LNCaP clone FGC (cell line): Measurements from ENCODE around the gene B4GALT4.
"Not testable (repeated sequence)": the region's sequence is repeated elsewhere in the genome, so short reads cannot be mapped to it uniquely, and the experiment has no call there.

ENCODE experiments used
- DNase-seq: peaks from one replicate; pipeline ENCODE4 v3.0.0-alpha.2; 2011; ENCODE audit warnings: low read depth
- H3K4me3 ChIP-seq: 2 replicates; pipeline ENCODE4 v1.5.1; 2011; ENCODE audit warnings: mild to moderate bottlenecking, low read depth, low read length, control low read depth
- TF ChIP-seq, protein P1 (sequence below): IDR thresholded peaks from 2 replicates; pipeline ENCODE4 v1.5.1; 2012; ENCODE audit warnings: mild to moderate bottlenecking; ENCODE audit not compliant: control insufficient read depth, insufficient read depth; ENCODE audit errors: extremely low read depth

Gene B4GALT4, protein sequence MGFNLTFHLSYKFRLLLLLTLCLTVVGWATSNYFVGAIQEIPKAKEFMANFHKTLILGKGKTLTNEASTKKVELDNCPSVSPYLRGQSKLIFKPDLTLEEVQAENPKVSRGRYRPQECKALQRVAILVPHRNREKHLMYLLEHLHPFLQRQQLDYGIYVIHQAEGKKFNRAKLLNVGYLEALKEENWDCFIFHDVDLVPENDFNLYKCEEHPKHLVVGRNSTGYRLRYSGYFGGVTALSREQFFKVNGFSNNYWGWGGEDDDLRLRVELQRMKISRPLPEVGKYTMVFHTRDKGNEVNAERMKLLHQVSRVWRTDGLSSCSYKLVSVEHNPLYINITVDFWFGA

DNA sequence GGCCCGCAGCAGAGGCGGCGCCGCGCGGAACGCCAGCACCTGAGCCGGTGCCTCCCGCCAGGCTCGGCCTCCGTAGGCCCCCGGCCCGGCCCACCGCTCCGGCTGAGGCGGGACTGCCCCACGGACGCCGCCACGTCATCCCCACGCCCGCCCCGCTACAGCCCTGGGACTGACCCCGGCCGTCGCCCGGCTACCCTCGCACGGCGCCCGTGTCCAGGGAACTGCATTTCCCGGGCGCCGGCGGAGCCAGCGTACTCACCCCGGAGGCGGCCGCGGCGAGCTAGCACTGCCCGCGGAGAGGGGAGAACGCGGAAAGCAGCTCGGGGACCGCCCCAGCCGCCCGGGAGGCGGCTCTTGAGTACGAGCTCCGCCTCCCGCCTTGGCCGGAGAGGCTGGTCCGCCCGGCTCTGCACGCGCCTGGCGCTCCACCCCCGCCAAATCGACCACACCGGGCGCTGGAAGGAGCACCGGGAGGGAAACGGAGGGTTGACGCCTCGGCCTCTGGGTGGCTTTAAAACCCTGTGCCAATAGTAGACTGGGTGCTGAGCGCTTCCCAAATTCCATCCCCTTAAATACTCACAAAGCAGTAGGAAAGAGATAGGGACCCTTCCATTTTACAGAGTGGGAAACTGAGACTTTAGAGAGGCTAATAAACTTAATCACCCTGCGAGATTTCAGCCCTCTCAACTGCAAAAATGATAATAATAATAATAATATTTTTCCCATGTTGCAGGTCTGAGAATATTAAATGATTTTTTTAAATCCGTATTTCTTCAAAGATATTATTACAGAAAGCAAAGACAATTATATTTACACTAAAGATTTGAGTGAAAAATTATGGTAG lies at the start of gene B4GALT4:
TSS of gene B4GALT4 (minus strand) at position 288 of the 844 bp plus-strand sequence. CDS start 10,779 bp downstream, outside the sequence.
- peak; percentile 69 for DNase-seq
- TF ChIP-seq, protein P1, sequence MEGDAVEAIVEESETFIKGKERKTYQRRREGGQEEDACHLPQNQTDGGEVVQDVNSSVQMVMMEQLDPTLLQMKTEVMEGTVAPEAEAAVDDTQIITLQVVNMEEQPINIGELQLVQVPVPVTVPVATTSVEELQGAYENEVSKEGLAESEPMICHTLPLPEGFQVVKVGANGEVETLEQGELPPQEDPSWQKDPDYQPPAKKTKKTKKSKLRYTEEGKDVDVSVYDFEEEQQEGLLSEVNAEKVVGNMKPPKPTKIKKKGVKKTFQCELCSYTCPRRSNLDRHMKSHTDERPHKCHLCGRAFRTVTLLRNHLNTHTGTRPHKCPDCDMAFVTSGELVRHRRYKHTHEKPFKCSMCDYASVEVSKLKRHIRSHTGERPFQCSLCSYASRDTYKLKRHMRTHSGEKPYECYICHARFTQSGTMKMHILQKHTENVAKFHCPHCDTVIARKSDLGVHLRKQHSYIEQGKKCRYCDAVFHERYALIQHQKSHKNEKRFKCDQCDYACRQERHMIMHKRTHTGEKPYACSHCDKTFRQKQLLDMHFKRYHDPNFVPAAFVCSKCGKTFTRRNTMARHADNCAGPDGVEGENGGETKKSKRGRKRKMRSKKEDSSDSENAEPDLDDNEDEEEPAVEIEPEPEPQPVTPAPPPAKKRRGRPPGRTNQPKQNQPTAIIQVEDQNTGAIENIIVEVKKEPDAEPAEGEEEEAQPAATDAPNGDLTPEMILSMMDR, result no peak
- peak within 1 kb of the TSS; percentile 72 for H3K4me3 ChIP-seq

DNA sequence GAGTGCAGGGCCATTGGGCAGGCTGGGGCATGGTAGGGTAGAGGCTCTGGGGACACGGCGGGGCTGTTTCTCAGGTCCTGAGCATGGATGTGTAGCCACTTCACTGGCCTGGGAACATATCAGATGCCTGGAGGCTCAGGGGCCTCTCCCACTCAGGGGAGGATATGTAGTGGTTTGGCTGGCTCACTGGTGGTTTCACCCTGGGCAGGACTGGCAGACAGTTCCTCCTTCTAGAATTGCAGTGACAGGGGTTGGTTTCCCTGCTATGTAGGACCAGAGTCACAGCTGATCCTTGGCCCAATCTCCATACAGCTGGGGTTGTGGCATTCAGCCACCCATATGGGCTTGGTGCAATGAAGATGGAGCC lies 48.7 kb upstream of the B4GALT4 start:
- TF ChIP-seq, protein P1, result no peak
- no peak for DNase-seq
- no peak overlapping the region for H3K4me3 ChIP-seq

DNA sequence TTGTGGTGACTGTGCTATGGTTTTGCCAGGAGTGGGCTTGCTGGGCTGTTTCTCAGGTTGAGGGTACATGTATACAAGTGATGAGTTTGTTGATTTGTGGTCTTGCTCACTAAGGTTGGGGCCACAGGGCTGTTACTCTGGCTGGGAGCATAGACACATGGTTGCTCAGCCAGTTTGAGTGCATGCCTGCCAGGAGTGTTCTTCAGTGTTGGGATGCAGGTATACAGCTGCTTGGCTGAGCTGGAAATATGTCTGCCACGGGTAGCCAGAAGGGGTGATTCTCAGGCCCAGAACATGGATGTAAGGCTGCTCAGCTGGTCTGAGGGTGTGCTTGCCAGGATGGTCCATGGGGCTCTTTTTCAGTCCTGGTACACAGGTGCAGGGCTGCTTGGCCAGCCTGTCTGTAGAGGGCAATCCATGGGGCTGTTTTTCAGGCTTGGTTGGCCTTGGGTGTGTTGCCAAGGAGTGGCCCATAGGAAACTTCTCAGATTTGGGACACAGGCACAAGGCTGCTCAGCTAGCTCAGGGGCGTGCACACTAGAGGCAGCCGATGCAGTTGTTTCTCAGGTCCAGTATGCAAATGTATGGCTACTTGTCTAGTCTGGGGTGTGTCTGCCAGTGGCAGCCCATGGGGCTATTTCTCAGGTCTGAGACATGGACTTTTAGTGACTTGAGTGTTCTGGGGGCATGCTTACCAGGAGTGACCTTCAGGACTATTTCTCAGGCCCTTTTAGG lies 48.2 kb upstream of the B4GALT4 start:
- no peak overlapping the region for H3K4me3 ChIP-seq
- no peak for DNase-seq
- TF ChIP-seq, protein P1, result no peak

DNA sequence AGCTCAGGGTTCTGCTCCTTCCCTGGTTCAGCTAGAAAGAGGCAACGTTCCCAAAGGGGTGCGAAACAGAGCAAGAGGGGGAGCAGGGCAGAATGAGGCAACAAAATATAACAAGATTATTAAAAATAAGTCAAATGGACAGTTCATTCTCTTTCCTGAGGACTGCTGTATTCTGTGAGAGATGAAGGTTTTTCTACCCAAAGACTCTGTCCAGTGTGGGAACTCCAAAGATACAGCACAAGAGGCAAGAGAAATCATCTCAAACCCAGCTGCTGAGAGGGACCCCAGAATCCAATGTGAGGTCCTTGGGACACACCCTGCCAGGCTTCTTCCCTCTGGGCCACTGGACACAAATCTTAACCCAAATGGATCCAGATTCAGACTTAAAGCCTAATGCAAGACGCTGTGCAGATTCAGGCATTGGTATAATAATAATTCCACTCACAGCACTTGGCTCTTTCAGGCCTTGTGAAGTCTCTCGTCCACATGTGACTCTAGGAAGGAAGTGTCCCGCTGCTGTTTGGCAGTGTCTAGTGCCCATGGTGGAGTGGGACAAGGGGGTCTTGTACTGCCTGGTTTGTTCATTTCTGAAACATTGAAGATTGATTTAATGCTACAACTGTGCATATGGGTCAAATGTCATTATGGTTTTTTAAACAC lies 39.0 kb upstream of the B4GALT4 start:
- no peak overlapping the region for H3K4me3 ChIP-seq
- DNase-seq, result no peak
- TF ChIP-seq, protein P1, result no peak

DNA sequence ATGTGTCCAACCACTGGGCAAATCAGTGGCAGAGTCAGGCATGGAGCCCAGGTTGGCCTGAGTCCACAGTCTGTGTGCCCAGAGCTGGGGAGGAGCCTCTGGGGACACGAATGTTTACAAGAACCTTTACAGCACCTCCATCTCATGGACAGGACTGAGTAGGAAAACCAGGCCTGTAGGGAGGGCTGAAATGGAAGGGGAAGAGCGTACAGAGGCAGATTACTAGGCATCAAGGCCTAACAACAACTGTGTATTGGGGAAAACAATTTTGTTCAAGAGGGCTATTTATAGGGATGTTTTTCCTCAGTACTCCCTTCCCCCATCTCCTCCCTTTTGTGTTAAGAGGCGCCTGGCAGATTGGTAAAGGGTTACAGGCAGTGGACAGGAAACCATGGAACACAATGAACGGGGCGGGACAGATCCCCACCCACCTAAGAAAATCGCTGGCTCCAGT lies 38.5 kb upstream of the B4GALT4 start:
- H3K4me3 ChIP-seq, result no peak overlapping the region
- TF ChIP-seq, protein P1, result no peak
- DNase-seq, result peak; percentile 93

DNA sequence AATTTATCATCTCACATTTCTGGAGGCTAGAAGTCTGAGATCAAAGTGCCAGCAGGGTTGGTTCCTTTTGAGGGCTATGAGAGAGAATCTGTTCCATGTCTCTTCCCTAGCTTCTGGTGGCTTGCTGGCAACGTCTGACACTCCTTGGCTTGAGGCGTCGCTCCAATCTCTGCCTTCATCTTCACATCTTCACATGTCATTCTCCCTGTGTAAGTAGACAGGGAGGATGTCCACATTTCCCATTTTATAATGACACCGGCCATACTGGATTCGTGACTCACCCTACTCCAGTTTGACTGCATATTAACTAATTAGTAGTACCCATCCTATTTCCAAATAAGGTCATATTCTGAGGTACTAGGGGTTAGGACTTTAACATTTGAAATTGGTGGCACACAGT lies 36.0 kb upstream of the B4GALT4 start:
- TF ChIP-seq, protein P1, result no peak
- no peak for DNase-seq
- no peak overlapping the region for H3K4me3 ChIP-seq

DNA sequence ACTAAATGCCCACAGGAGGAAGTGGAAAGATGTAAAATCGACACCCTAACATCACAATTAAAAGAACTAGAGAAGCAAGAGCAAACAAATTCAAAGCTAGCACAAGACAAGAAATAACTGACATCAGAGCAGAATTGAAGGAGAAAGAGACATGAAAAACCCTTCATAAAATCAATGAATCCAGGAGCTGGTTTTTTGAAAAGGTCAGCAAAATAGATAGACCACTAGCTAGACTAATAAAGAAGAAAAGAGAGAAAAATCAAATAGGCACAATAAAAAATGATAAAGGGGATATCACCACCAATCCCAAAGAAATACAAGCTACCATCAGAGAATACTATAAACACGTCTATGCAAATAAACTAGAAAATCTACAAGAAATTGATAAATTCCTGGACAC lies 29.5 kb upstream of the B4GALT4 start:
- DNase-seq, H3K4me3 ChIP-seq: not testable (repeated sequence)
